GM12878 (cell line): ENCODE results near the gene AHNAK2. TPM values are rescaled to one million over a fixed set of nuclear protein-coding genes. Genes with fewer than 3 reads are reported as not detected.

ENCODE experiments used
- ATAC-seq: fragments of 200-7000 bp; cut with Tn5 transposase; 3 replicates; pipeline ENCODE4 v1.9.1; 2020; ENCODE audit warnings: mild to moderate bottlenecking, moderate library complexity
- BruUV-seq: library from RNA; stranded (reverse); fragments of 400-500 nt; replicated peaks from 2 replicates; lab custom pipeline; 2021; lab: Mats Ljungman, UMichigan
- CTCF ChIA-PET: fragments of 300-600 bp; sonication (Branson Sonifier 250); formaldehyde crosslinking; extraction: SDS; loops from one replicate; lab custom pipeline; 2021; ENCODE audit warnings: inconsistent platforms; lab: Yijun Ruan, JAX
- POLR2A ChIA-PET: fragments of 350-600 bp; formaldehyde crosslinking; extraction: SDS; loops from one replicate; lab custom pipeline; 2021; ENCODE audit warnings: inconsistent platforms; lab: Charles Lee
- RAD21 ChIA-PET: fragments of 300-600 bp; sonication (Branson Sonifier 250); formaldehyde crosslinking; loops from one replicate; lab custom pipeline; 2023; ENCODE audit warnings: antibody characterized with exemption; ENCODE audit not compliant: unreplicated experiment; lab: Charles Lee
- SMC1A ChIA-PET: fragments of 300-600 bp; sonication (Branson Sonifier 250); formaldehyde crosslinking; loops from one replicate; lab custom pipeline; 2023; ENCODE audit not compliant: unreplicated experiment, uncharacterized antibody; lab: Charles Lee
- DNase-seq: peaks from one replicate; pipeline ENCODE4 v3.0.0-alpha.2; 2011; ENCODE audit warnings: low read depth, low spot score
- FAIRE-seq: peaks from 3 replicates; lab custom pipeline; 2011; peaks lifted over from hg19 to GRCh38; lab: Jason Lieb, UNC
- H2AFZ ChIP-seq: 2 replicates; pipeline ENCODE4 v1.6.0; 2011; ENCODE audit warnings: low read depth, low read length, control low read depth; ENCODE audit not compliant: control insufficient read depth
- H3K27ac ChIP-seq: 2 replicates; pipeline ENCODE4 v1.5.1; 2011; ENCODE audit warnings: control low read depth; ENCODE audit not compliant: control insufficient read depth, insufficient read depth
- H3K27me3 ChIP-seq, 2 experiments: replicated peaks in 1 of 2; 2 replicates each; pipeline versions ENCODE4 v1.6.0 to v1.6.1; 2011; ENCODE audit warnings: low read length in 1 of 2; ENCODE audit not compliant: control insufficient read depth in 2 of 2, insufficient read depth in 2 of 2
- H3K36me3 ChIP-seq, 2 experiments: 2 replicates each; pipeline ENCODE4 v1.5.1; 2011; ENCODE audit warnings: low read length in 1 of 2; ENCODE audit not compliant: control insufficient read depth in 2 of 2, insufficient read depth in 2 of 2
- H3K4me1 ChIP-seq: 2 replicates; pipeline ENCODE4 v1.6.1; 2011; ENCODE audit warnings: mild to moderate bottlenecking, low read length, moderate library complexity, mixed read lengths; ENCODE audit not compliant: control insufficient read depth, insufficient read depth
- H3K4me2 ChIP-seq: 2 replicates; pipeline ENCODE4 v1.6.0; 2011; ENCODE audit warnings: control low read depth; ENCODE audit not compliant: control insufficient read depth, insufficient read depth
- H3K4me3 ChIP-seq: fragments of 200-600 bp; sonication (generic); 2 replicates; pipeline ENCODE4 v1.5.1; 2016
- H3K79me2 ChIP-seq: 2 replicates; pipeline ENCODE4 v1.6.0; 2011; ENCODE audit warnings: low read length; ENCODE audit not compliant: control insufficient read depth, insufficient read depth
- H3K9ac ChIP-seq: 2 replicates; pipeline ENCODE4 v1.8.0; 2011; ENCODE audit warnings: low read length, control low read depth, mixed read lengths; ENCODE audit not compliant: control insufficient read depth, insufficient read depth
- H3K9me3 ChIP-seq: replicated peaks from 3 replicates; pipeline ENCODE4 v1.5.1; 2011; ENCODE audit warnings: mild to moderate bottlenecking, low read length; ENCODE audit not compliant: control insufficient read depth, insufficient read depth
- H4K20me1 ChIP-seq: 2 replicates; pipeline ENCODE4 v1.6.0; 2011; ENCODE audit not compliant: control insufficient read depth, insufficient read depth
- CEBPB ChIP-seq, 2 experiments: fragments of 150-350 bp in 1 of 2; IDR thresholded peaks; 2 replicates each; pipeline ENCODE4 v1.6.1; 2012 to 2014; ENCODE audit warnings: low read depth in 2 of 2, low read length in 2 of 2, borderline replicate concordance in 1 of 2, inconsistent platforms in 1 of 2
- GABPA ChIP-seq: IDR thresholded peaks from 2 replicates; pipeline ENCODE4 v1.6.1; 2014; ENCODE audit warnings: antibody characterized with exemption, low read depth, mild to moderate bottlenecking, inconsistent platforms
- NBN ChIP-seq: fragments of 450-650 bp; IDR thresholded peaks from 2 replicates; pipeline ENCODE4 v1.6.1; 2016
- RAD21 ChIP-seq: IDR thresholded peaks from 2 replicates; pipeline ENCODE4 v1.6.1; 2011; ENCODE audit warnings: mild to moderate bottlenecking, low read depth, low read length, moderate library complexity; ENCODE audit not compliant: insufficient read depth
- SMC3 ChIP-seq: IDR thresholded peaks from 2 replicates; pipeline ENCODE4 v1.6.1; 2011; ENCODE audit warnings: low read length, improper control_type of control experiment, borderline replicate concordance
- YY1 ChIP-seq: IDR thresholded peaks from 2 replicates; pipeline ENCODE4 v1.6.1; 2011; ENCODE audit warnings: low read depth, mild to moderate bottlenecking, low read length
- ZNF207 ChIP-seq: fragments of 450-650 bp; IDR thresholded peaks from 2 replicates; pipeline ENCODE4 v1.6.1; 2014; ENCODE audit warnings: antibody characterized with exemption, mild to moderate bottlenecking, borderline replicate concordance
- WGBS: methylation state at CpG from one replicate; pipeline ENCODE4 v1.1.6; 2016; ENCODE audit warnings: low lambda C conversion rate; ENCODE audit not compliant: insufficient replicate concordance, insufficient coverage; ENCODE audit errors: missing lambda C conversion rate; 5-methylcytosine and 5-hydroxymethylcytosine counted together
- in situ Hi-C: fragments of 300-500 bp; cut with MboI; formaldehyde crosslinking; loops from 9 replicates; pipeline ENCODE4 v1.14.3; 2018; ENCODE audit warnings: mixed read lengths
- intact Hi-C: fragments of 100-400 bp; cut with micrococcal nuclease; formaldehyde crosslinking; loops from one replicate; pipeline ENCODE4 v1.14.2; 2022; ENCODE audit not compliant: unreplicated experiment
- polyA plus RNA-seq, 11 experiments: library from polyadenylated mRNA; depleted of rRNA in 4 of 11; unstranded in 6 of 11; stranded (reverse) in 5 of 11; fragments of >200 nt; fragmentation: Nextera tagmentation in 4 of 11; fragmentation: Illumina TruSeq in 1 of 11; extraction: Ambion mirVana in 4 of 11; extraction: Trizol in 1 of 11; gene quantifications; 1 replicate in 1 of 11; 2 replicates in 10 of 11; pipeline versions ENCODE4 v1.2.1 to v1.2.3, GENCODE V29; 2011 to 2016; ENCODE audit warnings: inconsistent platforms in 2 of 11, missing spikeins in 2 of 11, low read depth in 1 of 11
- total RNA-seq, 4 experiments: library from RNA; depleted of rRNA in 3 of 4; stranded (reverse); fragments of >200 nt in 3 of 4; fragmentation: Illumina TruSeq in 1 of 4; extraction: Trizol in 1 of 4; gene quantifications; 2 replicates each; pipeline versions ENCODE4 v1.2.1 to v1.2.3, GENCODE V29; 2013 to 2021
- TF ChIP-seq, protein P1 (sequence below): fragments of 450-650 bp; IDR thresholded peaks from 2 replicates; pipeline ENCODE4 v1.6.1; 2017; ENCODE audit warnings: low read depth, mild to moderate bottlenecking, moderate library complexity
- TF ChIP-seq, protein P2 (sequence below): fragments of 150-350 bp; IDR thresholded peaks from 2 replicates; pipeline ENCODE4 v1.6.1; 2014; ENCODE audit warnings: mild to moderate bottlenecking, low read depth, low read length
- TF ChIP-seq, protein P3 (sequence below): IDR thresholded peaks from 2 replicates; pipeline ENCODE4 v1.6.1; 2012; ENCODE audit warnings: low read length, inconsistent platforms
- TF ChIP-seq, protein P4 (sequence below): fragments of 450-650 bp; IDR thresholded peaks from 2 replicates; pipeline ENCODE4 v1.6.1; 2017; ENCODE audit warnings: mild to moderate bottlenecking, moderate library complexity

AHNAK2 gene
- total and polyA plus RNA-seq, 10 of the 15 experiments (the other 5 are each of a cell fraction or from before 2014, with no cell fraction given), result 0.03 to 0.10 TPM; not detected in 8

DNA sequence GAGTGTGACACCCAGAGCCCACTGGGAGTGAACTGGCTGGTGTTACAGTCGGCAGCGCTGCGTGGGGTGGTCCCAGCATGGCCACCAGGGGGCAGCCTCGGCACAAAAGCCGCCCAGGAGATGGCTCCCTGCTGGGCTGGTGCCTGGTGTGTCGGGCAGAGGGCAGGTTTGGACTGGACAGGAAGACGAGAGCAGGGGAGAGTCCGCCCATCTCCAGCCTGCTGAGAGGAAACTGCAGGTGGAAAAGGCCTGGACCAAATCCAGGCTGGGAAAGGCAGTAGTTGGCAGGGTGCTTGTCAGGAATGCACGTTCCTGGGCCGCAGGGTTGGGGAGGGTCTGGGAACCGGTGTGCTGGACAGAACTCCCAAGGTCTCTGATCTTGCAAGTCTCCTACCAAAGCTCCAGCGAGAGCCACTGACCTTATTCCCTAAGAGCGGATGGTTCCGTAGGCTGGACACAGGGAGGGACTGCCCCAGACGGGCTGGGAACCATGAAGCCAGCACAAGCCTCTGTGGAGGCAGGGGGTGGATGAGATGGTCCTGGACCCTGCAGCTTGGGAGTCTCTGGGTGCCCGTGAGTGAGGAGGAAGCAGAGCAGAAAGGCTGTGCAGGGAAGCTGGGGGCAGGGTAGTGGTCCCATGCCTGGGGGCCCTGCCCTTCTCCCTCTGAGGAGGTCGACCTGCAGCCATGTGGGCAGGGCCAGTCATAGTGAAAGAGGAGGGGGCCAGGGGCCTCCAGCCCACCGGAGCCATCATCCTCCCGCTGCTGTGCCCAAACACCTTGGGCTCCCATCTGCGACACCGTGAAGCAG lies 1.8 kb downstream of the AHNAK2 start:
- no peak overlapping the region for H3K4me3 ChIP-seq
- no peak overlapping the region for H3K27ac ChIP-seq
- intact Hi-C loops, result loop anchor here (1.0 to 10.0 kb wide), 3 partner anchors 69 to 110 kb away; no protein-coding TSS in a partner anchor
- H4K20me1 ChIP-seq, result no peaks in the 10 kb centered on the region
- peak; percentile 76 for FAIRE-seq
- ChIA-PET CTCF (interaction anchor here (0.6 to 5.0 kb wide), 10 partner anchors 13 to 110 kb away, joined by 3 to 82 read pairs (median 5); no protein-coding TSS in a partner anchor), POLR2A (no interaction called here), SMC1A (interaction anchor here (1.0 to 3.4 kb wide), 6 partner anchors 8 to 105 kb away, joined by 3 to 24 read pairs (median 4); no protein-coding TSS in a partner anchor), RAD21 (interaction anchor here (0.9 to 3.8 kb wide), 4 partner anchors 41 to 110 kb away, joined by 3 to 26 read pairs (median 5); no protein-coding TSS in a partner anchor)
- peaks cover 7 to 10% of the 10 kb centered on the region in 2 experiments for H3K27me3 ChIP-seq
- in situ Hi-C loops, result no loop called here
- H3K36me3 ChIP-seq, result no peaks in the 10 kb centered on the region
- 32% methylated on average over 21 of the region's 21 CpGs for WGBS
- H3K9me3 ChIP-seq, result no peaks in the 10 kb centered on the region
- no peak overlapping the region for H3K9ac ChIP-seq
- peak; percentile 5 for DNase-seq
- ATAC-seq, result peak; percentile 95
- H3K4me2 ChIP-seq, result no peak overlapping the region
- no peaks in the 10 kb centered on the region for H3K79me2 ChIP-seq
- no peak overlapping the region for H2AFZ ChIP-seq
- BruUV-seq, result no TSS peak
- H3K4me1 ChIP-seq, result no peaks in the 10 kb centered on the region; the same call in 1 of the 2 replicates
- TF ChIP-seq YY1 (peak; percentile 80), SMC3 (peak; percentile 99), RAD21 (peak; percentile 92), ZNF207 (peak; percentile 30; the same call in 1 of the 2 replicates), CEBPB (IDR thresholded peaks at IDR 0.05; ENCODE audit: borderline replicate concordance in 1 of 2, low read depth in 2 of 2, low read length in 2 of 2) (no peak), NBN (peak; percentile 49; the same call in 1 of the 2 replicates), GABPA (no peak)
- TF ChIP-seq, protein P1, sequence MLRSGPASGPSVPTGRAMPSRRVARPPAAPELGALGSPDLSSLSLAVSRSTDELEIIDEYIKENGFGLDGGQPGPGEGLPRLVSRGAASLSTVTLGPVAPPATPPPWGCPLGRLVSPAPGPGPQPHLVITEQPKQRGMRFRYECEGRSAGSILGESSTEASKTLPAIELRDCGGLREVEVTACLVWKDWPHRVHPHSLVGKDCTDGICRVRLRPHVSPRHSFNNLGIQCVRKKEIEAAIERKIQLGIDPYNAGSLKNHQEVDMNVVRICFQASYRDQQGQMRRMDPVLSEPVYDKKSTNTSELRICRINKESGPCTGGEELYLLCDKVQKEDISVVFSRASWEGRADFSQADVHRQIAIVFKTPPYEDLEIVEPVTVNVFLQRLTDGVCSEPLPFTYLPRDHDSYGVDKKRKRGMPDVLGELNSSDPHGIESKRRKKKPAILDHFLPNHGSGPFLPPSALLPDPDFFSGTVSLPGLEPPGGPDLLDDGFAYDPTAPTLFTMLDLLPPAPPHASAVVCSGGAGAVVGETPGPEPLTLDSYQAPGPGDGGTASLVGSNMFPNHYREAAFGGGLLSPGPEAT, result no peak
- TF ChIP-seq, protein P2, sequence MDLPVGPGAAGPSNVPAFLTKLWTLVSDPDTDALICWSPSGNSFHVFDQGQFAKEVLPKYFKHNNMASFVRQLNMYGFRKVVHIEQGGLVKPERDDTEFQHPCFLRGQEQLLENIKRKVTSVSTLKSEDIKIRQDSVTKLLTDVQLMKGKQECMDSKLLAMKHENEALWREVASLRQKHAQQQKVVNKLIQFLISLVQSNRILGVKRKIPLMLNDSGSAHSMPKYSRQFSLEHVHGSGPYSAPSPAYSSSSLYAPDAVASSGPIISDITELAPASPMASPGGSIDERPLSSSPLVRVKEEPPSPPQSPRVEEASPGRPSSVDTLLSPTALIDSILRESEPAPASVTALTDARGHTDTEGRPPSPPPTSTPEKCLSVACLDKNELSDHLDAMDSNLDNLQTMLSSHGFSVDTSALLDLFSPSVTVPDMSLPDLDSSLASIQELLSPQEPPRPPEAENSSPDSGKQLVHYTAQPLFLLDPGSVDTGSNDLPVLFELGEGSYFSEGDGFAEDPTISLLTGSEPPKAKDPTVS, result no peak
- TF ChIP-seq, protein P3, sequence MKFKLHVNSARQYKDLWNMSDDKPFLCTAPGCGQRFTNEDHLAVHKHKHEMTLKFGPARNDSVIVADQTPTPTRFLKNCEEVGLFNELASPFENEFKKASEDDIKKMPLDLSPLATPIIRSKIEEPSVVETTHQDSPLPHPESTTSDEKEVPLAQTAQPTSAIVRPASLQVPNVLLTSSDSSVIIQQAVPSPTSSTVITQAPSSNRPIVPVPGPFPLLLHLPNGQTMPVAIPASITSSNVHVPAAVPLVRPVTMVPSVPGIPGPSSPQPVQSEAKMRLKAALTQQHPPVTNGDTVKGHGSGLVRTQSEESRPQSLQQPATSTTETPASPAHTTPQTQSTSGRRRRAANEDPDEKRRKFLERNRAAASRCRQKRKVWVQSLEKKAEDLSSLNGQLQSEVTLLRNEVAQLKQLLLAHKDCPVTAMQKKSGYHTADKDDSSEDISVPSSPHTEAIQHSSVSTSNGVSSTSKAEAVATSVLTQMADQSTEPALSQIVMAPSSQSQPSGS, result no peak
- TF ChIP-seq, protein P4, sequence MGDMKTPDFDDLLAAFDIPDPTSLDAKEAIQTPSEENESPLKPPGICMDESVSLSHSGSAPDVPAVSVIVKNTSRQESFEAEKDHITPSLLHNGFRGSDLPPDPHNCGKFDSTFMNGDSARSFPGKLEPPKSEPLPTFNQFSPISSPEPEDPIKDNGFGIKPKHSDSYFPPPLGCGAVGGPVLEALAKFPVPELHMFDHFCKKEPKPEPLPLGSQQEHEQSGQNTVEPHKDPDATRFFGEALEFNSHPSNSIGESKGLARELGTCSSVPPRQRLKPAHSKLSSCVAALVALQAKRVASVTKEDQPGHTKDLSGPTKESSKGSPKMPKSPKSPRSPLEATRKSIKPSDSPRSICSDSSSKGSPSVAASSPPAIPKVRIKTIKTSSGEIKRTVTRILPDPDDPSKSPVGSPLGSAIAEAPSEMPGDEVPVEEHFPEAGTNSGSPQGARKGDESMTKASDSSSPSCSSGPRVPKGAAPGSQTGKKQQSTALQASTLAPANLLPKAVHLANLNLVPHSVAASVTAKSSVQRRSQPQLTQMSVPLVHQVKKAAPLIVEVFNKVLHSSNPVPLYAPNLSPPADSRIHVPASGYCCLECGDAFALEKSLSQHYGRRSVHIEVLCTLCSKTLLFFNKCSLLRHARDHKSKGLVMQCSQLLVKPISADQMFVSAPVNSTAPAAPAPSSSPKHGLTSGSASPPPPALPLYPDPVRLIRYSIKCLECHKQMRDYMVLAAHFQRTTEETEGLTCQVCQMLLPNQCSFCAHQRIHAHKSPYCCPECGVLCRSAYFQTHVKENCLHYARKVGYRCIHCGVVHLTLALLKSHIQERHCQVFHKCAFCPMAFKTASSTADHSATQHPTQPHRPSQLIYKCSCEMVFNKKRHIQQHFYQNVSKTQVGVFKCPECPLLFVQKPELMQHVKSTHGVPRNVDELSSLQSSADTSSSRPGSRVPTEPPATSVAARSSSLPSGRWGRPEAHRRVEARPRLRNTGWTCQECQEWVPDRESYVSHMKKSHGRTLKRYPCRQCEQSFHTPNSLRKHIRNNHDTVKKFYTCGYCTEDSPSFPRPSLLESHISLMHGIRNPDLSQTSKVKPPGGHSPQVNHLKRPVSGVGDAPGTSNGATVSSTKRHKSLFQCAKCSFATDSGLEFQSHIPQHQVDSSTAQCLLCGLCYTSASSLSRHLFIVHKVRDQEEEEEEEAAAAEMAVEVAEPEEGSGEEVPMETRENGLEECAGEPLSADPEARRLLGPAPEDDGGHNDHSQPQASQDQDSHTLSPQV, result peak; percentile 55; the same call in 1 of the 2 replicates
